ENCODE measurements around the gene CRY2. TPM values are rescaled to one million over a fixed set of nuclear protein-coding genes. Genes with fewer than 3 reads are reported as not detected.

The CRY2 gene
- total and polyA plus RNA-seq, 2 experiments from 2014 or later: 9.5 to 15.4 TPM

DNA sequence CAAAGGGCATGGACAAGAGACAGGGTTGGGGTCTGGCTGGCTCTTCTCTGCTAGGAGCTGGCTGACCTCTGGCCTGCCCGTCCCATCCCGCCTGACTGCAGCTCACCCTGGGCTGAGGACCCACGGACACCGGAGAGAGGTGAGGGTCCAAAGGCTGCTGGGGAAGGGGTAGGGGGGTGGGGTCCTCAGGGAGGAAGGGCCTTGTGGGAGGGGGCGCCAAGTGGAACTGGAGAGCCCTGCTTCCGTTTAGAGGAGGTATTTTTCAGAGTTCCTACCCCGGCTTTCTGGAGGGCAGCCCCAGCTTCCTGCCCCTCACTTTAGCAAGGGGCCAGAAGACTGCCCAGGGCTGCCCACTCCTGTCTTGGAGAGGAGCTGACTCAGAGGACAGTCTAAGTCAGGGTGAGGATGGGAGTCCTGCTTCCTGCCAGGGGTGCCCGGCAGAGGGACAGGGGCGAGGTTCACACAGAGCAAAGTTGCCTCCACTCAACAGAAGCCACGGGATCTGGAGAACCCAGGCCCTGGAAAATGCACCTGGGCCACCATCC lies 82.3 kb downstream of the CRY2 start:
- peaks cover 11% of the 10 kb centered on the region for H3K4me1 Mint-ChIP-seq
- H3K4me2 ChIP-seq: no peak overlapping the region
- peak overlapping the region; percentile 50; the same call in 1 of the 2 replicates for H3K27ac ChIP-seq (ENCODE audit: low read depth)
- H2AFZ ChIP-seq: no peak overlapping the region
- H3K4me1 ChIP-seq (ENCODE audit: insufficient read depth): no peaks in the 10 kb centered on the region
- no peaks in the 10 kb centered on the region; the same call in 2 of the 3 replicates for H3K9me3 Mint-ChIP-seq
- TF ChIP-seq, protein P1, sequence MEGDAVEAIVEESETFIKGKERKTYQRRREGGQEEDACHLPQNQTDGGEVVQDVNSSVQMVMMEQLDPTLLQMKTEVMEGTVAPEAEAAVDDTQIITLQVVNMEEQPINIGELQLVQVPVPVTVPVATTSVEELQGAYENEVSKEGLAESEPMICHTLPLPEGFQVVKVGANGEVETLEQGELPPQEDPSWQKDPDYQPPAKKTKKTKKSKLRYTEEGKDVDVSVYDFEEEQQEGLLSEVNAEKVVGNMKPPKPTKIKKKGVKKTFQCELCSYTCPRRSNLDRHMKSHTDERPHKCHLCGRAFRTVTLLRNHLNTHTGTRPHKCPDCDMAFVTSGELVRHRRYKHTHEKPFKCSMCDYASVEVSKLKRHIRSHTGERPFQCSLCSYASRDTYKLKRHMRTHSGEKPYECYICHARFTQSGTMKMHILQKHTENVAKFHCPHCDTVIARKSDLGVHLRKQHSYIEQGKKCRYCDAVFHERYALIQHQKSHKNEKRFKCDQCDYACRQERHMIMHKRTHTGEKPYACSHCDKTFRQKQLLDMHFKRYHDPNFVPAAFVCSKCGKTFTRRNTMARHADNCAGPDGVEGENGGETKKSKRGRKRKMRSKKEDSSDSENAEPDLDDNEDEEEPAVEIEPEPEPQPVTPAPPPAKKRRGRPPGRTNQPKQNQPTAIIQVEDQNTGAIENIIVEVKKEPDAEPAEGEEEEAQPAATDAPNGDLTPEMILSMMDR (conservative IDR thresholded peaks at IDR 0.05; ENCODE audit: low read depth in 2 of 2): no peak
- TF ChIP-seq POLR2AphosphoS5 (IDR thresholded peaks at IDR 0.05; ENCODE audit: low read depth) (peak; percentile 25; the same call in 1 of the 2 replicates), ZNF114 (CRISPR knock-in tag; IDR thresholded peaks at IDR 0.05) (no peak)
- H3K79me2 ChIP-seq (replicated peaks; ENCODE audit: insufficient read depth): peaks cover 5% of the 10 kb centered on the region
- H3K27ac Mint-ChIP-seq: peak overlapping the region; percentile 7; the same call in 1 of the 2 replicates
- ATAC-seq (no peak; the same call in 2 of the 3 replicates), DNase-seq (ENCODE audit: low spot score) (no peak)
- no peaks in the 10 kb centered on the region for H3K9me2 ChIP-seq (ENCODE audit: insufficient read depth)
- H3K36me3 Mint-ChIP-seq (ENCODE audit: low read depth): peaks cover 53% of the 10 kb centered on the region
- H3K27me3 ChIP-seq (ENCODE audit: insufficient read depth): no peaks in the 10 kb centered on the region
- H3F3A ChIP-seq (replicated peaks; ENCODE audit: low read depth): 0 out of 2 replicates have a peak, but pooled peaks cover 4% of the 10 kb centered on the region
- peaks cover 6% of the 10 kb centered on the region; the same call in 1 of the 2 replicates for H3K36me3 ChIP-seq (ENCODE audit: insufficient read depth)
- H3K27me3 Mint-ChIP-seq (ENCODE audit: insufficient read depth, low read depth, poor library complexity): peaks cover 13% of the 10 kb centered on the region
- no peak overlapping the region for H3K4me3 Mint-ChIP-seq
- H4K20me1 ChIP-seq (replicated peaks; ENCODE audit: insufficient read depth): peaks cover 9% of the 10 kb centered on the region
- no peak overlapping the region for H3K4me3 ChIP-seq

DNA sequence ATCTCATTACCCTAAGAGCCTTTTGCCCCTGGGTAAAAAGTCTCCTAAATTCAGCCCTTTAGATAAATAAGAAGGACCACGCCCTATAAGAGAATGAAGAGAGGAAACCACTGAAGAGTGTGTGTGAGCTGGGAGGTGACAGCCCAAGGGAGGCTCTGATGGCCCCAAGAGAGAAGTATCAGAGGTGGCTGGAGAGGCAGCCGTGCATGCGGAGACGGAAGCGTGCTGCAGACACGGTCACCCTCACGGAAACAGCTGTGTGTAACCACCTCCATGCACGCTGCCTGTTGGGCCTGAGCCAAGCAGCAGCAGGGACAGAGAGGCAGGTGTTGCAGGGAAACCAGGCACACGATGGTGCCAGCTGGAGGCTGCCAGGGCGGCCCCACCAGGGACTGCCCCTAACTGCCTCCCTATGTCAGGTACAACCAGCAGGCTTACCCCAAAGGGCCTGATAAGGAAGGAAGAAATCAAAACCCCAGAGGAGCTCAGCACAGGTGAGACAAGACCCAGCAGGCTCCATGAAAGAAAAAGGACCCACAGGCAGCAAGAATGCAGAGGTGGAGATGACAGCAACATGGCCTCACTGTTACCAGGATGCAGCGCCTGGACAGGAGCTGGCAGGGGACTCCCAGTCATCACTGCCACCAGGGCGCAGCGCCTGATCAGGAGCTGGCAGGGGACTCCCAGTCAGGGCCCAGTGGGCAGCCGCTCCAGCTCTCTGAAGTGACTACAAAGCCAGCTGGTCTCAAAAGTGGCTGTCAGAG lies 82.9 kb downstream of the CRY2 start:
- peaks cover 13% of the 10 kb centered on the region for H3K27me3 Mint-ChIP-seq (ENCODE audit: insufficient read depth, low read depth, poor library complexity)
- Histone ChIP-seq H3K4me1 (ENCODE audit: insufficient read depth) (no peaks in the 10 kb centered on the region), H3K36me3 (ENCODE audit: insufficient read depth) (peaks cover 6% of the 10 kb centered on the region; the same call in 1 of the 2 replicates), H3K27ac (ENCODE audit: low read depth) (peak overlapping the region; percentile 50; the same call in 1 of the 2 replicates), H3K4me2 (no peak overlapping the region), H2AFZ (no peak overlapping the region), H4K20me1 (replicated peaks; ENCODE audit: insufficient read depth) (peaks cover 4% of the 10 kb centered on the region), H3K27me3 (ENCODE audit: insufficient read depth) (no peaks in the 10 kb centered on the region), H3F3A (replicated peaks; ENCODE audit: low read depth) (0 out of 2 replicates have a peak, but pooled peaks cover 4% of the 10 kb centered on the region), H3K79me2 (replicated peaks; ENCODE audit: insufficient read depth) (peaks cover 2% of the 10 kb centered on the region; the same call in 1 of the 2 replicates), H3K4me3 (no peak overlapping the region), H3K9me2 (ENCODE audit: insufficient read depth) (no peaks in the 10 kb centered on the region)
- no peak overlapping the region; the same call in 2 of the 3 replicates for H3K4me3 Mint-ChIP-seq
- peaks cover 17% of the 10 kb centered on the region for H3K4me1 Mint-ChIP-seq
- DNase-seq (ENCODE audit: low spot score): no peak
- peaks cover 50% of the 10 kb centered on the region for H3K36me3 Mint-ChIP-seq (ENCODE audit: low read depth)
- ATAC-seq: peak; percentile 10; the same call in 2 of the 3 replicates
- H3K27ac Mint-ChIP-seq: peak overlapping the region; percentile 7
- H3K9me3 Mint-ChIP-seq: no peaks in the 10 kb centered on the region; the same call in 2 of the 3 replicates
- TF ChIP-seq STAT1 (IDR thresholded peaks at IDR 0.05; ENCODE audit: unreplicated experiment): no peak
- TF ChIP-seq, protein P1 (conservative IDR thresholded peaks at IDR 0.05; ENCODE audit: low read depth in 2 of 2): peak in 1 of 2 experiments; percentile 36; a peak in 2 of 4 replicates

Measured in GM23338 (cell line).